ENCODE data around the gene BTK.
"Not testable (repeated sequence)": the region's sequence is repeated elsewhere in the genome, so short reads cannot be mapped to it uniquely, and the experiment has no call there.

Gene BTK

DNA sequence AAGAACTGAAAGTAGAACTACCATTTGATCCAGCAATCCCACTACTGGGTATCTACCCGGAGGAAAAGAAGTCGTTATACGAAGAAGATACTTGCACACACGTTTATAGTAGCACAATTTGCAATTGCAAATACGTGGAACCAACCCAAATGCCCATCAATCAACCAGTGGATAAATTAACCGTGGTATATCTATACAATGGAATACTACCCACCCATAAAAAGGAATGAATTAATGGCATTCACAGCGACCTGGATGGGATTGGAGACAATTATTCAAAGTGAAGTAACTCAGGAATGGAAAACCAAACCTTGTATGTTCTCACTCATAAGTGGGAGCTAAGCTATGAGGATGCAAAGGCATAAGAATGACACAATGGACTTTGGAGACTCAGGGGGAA, 51.7 kb downstream of the BTK start:
- ATAC-seq, result not testable (repeated sequence)

DNA sequence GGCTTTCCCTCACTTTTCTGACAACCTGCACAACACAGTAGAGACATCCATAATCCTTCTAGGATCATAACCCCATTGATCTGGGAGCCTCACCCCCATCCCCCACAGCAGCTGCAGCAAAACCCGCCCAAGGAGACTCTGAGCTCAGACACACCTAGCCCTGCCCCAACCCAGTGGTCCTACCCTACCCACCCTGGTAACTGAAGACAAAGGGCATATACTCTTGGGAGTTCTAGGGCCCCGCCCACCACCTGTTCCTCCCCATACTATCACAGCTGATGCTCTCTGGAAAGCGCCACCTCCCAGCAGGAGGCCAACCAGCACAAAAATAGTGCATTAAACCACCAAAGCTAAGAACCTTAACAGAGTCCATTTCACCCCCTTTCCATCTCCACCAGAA, 59.4 kb downstream of the BTK start:
- ATAC-seq, result not testable (repeated sequence)

DNA sequence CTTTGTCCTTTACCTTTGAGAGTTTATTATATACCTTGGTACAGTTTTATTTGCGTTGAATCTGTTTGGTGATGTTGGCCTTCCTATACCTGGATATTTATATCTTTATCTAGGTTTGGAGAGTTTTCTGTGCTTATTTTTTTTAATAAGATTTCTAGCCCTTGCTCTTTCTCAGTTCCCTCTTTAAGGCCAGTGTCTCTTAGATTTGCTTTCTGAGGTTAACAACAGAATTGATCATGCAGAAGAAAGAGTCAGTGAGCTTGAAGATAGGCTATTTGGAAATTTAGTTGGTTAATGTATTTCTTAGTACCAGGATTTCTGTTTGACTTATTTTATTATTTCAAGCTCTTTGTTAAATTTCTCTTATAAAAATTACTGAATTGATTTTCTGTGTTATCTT, 82.2 kb downstream of the BTK start:
- no peak for ATAC-seq

Data from activated CD4-positive, CD25-positive, alpha-beta regulatory T cell treated with anti-CD3 and anti-CD28 coated beads, Interleukin-2, amount 50 U/mL, for 24 hours (primary cell).